GM19099 (cell line): ENCODE measurements around the gene POU6F1.

ENCODE experiments used
- POLR2A ChIP-seq: IDR thresholded peaks from 3 replicates; pipeline ENCODE4 v1.6.1; 2011; ENCODE audit warnings: low read depth; ENCODE audit not compliant: insufficient read length; ENCODE audit errors: extremely low read depth

Gene POU6F1

GRCh38 chr12:51156245-51156765 lies 61.6 kb downstream of the POU6F1 start:
- TF ChIP-seq POLR2A = no peak

GRCh38 chr12:51152953-51153352 lies 64.9 kb downstream of the POU6F1 start:
- TF ChIP-seq POLR2A = no peak

- no peak for TF ChIP-seq POLR2A
Measured at GRCh38 chr12:51150777-51151176, 67.1 kb downstream of the POU6F1 start.

GRCh38 chr12:51147309-51147708 lies 70.6 kb downstream of the POU6F1 start:
- TF ChIP-seq POLR2A = no peak

GRCh38 chr12:51139292-51139844 lies 78.5 kb downstream of the POU6F1 start:
- no peak for TF ChIP-seq POLR2A
